Loucy (cell line): Measurements from ENCODE around the gene RORC.

Experiments used
- H2AFZ ChIP-seq: fragments of 200-600 bp; sonication (generic); 2 replicates; pipeline ENCODE4 v1.6.0; 2016; ENCODE audit warnings: antibody characterized with exemption, mild to moderate bottlenecking, low read length, moderate library complexity
- H3F3A ChIP-seq: fragments of 200-600 bp; 2 replicates; pipeline ENCODE4 v1.6.0; 2016; ENCODE audit warnings: antibody characterized with exemption, low read depth, mild to moderate bottlenecking
- H3K27me3 ChIP-seq: fragments of 200-600 bp; sonication (generic); 2 replicates; pipeline ENCODE4 v1.6.1; 2014; ENCODE audit warnings: low read length, mild to moderate bottlenecking; ENCODE audit not compliant: insufficient read depth, poor library complexity, severe bottlenecking
- H3K36me3 ChIP-seq: fragments of 200-600 bp; sonication (generic); 2 replicates; pipeline ENCODE4 v1.6.1; 2016; ENCODE audit warnings: low read length; ENCODE audit not compliant: insufficient read depth
- H3K4me1 ChIP-seq: fragments of 200-600 bp; sonication (generic); 2 replicates; pipeline ENCODE4 v1.5.1; 2014; ENCODE audit warnings: low read length, mild to moderate bottlenecking; ENCODE audit not compliant: insufficient read depth, poor library complexity, severe bottlenecking
- H3K4me2 ChIP-seq: fragments of 200-600 bp; sonication (generic); 2 replicates; pipeline ENCODE4 v1.6.0; 2014; ENCODE audit warnings: antibody characterized with exemption, low read length, low read depth, mild to moderate bottlenecking; ENCODE audit not compliant: poor library complexity, severe bottlenecking
- H3K4me3 ChIP-seq: fragments of 200-600 bp; sonication (generic); 2 replicates; pipeline ENCODE4 v1.5.1; 2014; ENCODE audit warnings: low read length, mild to moderate bottlenecking, mixed read lengths; ENCODE audit not compliant: poor library complexity, severe bottlenecking
- H3K79me2 ChIP-seq: fragments of 200-600 bp; sonication (generic); 2 replicates; pipeline ENCODE4 v1.6.1; 2014; ENCODE audit warnings: low read length; ENCODE audit not compliant: insufficient read depth
- H3K9ac ChIP-seq: fragments of 200-600 bp; sonication (generic); 2 replicates; pipeline ENCODE4 v1.6.0; 2014; ENCODE audit warnings: mild to moderate bottlenecking, low read depth, low read length, moderate library complexity; ENCODE audit not compliant: poor library complexity, severe bottlenecking
- H3K9me2 ChIP-seq: fragments of 200-600 bp; sonication (generic); replicated peaks from 2 replicates; pipeline ENCODE4 v1.6.1; 2016; ENCODE audit warnings: low read depth, low read length, mixed read lengths
- H3K9me3 ChIP-seq: fragments of 200-600 bp; sonication (generic); 2 replicates; pipeline ENCODE4 v1.6.1; 2014; ENCODE audit warnings: mild to moderate bottlenecking, antibody characterized with exemption, low read length, low read depth; ENCODE audit not compliant: insufficient read depth
- H4K20me1 ChIP-seq: fragments of 200-600 bp; sonication (generic); 2 replicates; pipeline ENCODE4 v1.6.0; 2014; ENCODE audit warnings: antibody characterized with exemption, low read length, mild to moderate bottlenecking; ENCODE audit not compliant: insufficient read depth, poor library complexity, severe bottlenecking
- EZH2phosphoT487 ChIP-seq: fragments of 200-600 bp; IDR thresholded peaks from 2 replicates; pipeline ENCODE4 v1.6.1; 2018; ENCODE audit warnings: antibody characterized with exemption, mild to moderate bottlenecking, moderate library complexity, borderline replicate concordance
- TF ChIP-seq, protein P1 (sequence below): fragments of 200-600 bp; sonication (generic); conservative IDR thresholded peaks from 2 replicates; pipeline ENCODE4 v1.5.1; 2014; ENCODE audit warnings: mild to moderate bottlenecking, antibody characterized with exemption, low read length

The RORC gene

DNA sequence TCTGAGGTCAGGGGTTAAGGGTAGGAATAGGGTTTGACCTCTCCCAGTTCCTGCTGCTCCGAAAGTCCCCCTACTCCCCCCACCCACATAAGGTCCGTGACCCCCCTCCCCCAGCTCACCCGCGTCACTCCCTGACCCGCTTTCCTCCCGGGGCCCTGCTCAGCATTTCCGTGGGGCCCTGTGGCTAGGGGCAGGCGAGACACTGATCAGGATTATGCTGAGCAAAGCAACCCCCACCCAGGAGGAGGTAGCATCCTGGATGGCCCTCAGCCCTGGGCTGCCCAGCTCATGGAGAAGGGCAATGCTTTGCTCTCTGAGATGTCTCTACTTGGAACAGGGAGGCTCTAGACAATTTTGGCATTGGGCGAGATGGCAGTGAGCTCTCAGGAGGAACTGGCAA is 3.7 kb downstream of the RORC start:
- H3K9ac ChIP-seq = peak overlapping the region; percentile 70
- H3K4me2 ChIP-seq = peak overlapping the region; percentile 77

DNA sequence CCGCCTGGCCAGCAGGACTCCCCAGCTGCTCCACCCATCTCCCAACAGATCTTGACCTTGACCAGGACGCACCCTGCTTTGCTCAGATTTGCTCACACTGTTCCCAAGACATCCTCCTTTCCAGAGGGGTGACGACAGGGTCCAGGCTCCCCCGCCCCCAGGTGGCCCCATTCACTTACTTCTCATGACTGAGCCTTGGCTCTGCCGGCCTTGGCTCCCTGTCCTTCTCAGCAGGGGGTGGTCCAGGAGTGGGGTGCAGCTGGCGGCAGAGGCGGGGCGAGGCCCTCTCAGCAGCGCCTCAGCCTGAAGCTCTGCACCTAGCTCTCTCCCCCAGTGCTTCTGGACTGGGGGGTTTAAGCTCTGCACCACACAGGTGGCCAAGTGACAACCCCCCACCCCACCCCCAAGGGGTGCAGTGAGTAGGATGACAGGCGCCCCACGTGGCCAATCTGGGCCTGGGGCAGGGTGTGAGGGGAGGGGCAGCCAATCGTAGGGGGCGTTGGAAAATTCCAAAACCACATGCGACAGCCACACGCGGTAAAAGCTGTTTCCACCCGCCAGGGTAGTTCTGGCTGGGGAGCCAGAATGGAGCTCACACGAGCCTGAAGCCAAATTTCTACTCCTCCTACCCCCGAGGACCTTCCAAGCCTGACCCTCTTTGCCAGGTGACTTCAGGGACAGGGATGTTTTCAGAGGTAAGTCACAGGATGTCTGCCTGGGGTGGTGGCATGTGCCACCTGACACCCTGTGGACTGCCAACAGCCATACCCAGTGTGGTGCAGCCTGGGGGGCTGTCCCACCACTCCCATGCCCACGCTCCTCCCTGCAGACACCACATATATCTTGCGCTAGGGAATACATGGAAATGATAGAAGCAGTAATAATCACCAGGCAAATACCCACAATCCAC is 5.6 kb downstream of the RORC start:
- H3K4me1 ChIP-seq = peaks cover 71% of the 10 kb centered on the region

More for the DNA sequence above, 3.7 kb downstream of the RORC start:
- Histone ChIP-seq H3K9me2 (no peaks in the 10 kb centered on the region), H3K27me3 (no peaks in the 10 kb centered on the region), H4K20me1 (no peaks in the 10 kb centered on the region), H2AFZ (no peak overlapping the region), H3K79me2 (no peaks in the 10 kb centered on the region), H3K4me1 (peaks cover 70% of the 10 kb centered on the region), H3F3A (peaks cover 9% of the 10 kb centered on the region; the same call in 1 of the 2 replicates), H3K9me3 (no peaks in the 10 kb centered on the region), H3K36me3 (no peaks in the 10 kb centered on the region), H3K4me3 (peak overlapping the region; percentile 63)
- TF ChIP-seq, protein P1, sequence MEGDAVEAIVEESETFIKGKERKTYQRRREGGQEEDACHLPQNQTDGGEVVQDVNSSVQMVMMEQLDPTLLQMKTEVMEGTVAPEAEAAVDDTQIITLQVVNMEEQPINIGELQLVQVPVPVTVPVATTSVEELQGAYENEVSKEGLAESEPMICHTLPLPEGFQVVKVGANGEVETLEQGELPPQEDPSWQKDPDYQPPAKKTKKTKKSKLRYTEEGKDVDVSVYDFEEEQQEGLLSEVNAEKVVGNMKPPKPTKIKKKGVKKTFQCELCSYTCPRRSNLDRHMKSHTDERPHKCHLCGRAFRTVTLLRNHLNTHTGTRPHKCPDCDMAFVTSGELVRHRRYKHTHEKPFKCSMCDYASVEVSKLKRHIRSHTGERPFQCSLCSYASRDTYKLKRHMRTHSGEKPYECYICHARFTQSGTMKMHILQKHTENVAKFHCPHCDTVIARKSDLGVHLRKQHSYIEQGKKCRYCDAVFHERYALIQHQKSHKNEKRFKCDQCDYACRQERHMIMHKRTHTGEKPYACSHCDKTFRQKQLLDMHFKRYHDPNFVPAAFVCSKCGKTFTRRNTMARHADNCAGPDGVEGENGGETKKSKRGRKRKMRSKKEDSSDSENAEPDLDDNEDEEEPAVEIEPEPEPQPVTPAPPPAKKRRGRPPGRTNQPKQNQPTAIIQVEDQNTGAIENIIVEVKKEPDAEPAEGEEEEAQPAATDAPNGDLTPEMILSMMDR = no peak
- TF ChIP-seq EZH2phosphoT487 = no peak

DNA sequence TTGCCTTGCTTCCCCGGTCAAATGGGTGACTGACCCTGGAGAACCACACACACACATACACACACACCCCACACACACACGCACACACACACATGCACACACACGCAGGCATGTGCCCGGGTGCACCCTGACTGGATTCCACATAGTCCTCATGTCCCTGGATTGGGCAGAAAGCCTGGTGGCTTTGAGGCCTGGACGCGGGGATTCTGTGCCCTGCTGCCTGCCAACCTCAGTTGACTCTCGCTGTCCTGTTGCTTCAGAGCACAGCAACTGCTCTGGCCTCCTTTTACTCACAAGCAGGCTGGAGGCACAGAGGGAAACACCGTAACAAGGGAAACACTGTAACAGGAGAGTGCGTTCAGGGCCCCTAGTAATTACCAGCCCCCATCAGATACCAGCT is 6.4 kb downstream of the RORC start:
- no peaks in the 10 kb centered on the region for H3K9me2 ChIP-seq
- H3F3A ChIP-seq = peaks cover 8% of the 10 kb centered on the region; the same call in 1 of the 2 replicates
- H3K4me2 ChIP-seq = no peak overlapping the region
- no peaks in the 10 kb centered on the region for H3K27me3 ChIP-seq
- H3K79me2 ChIP-seq = no peaks in the 10 kb centered on the region
- no peaks in the 10 kb centered on the region for H3K9me3 ChIP-seq
- no peak overlapping the region for H3K4me3 ChIP-seq
- no peak overlapping the region for H2AFZ ChIP-seq
- H3K36me3 ChIP-seq = no peaks in the 10 kb centered on the region
- no peak for TF ChIP-seq EZH2phosphoT487
- TF ChIP-seq, protein P1 = no peak
- no peak overlapping the region for H3K9ac ChIP-seq
- no peaks in the 10 kb centered on the region for H4K20me1 ChIP-seq
- H3K4me1 ChIP-seq = peaks cover 74% of the 10 kb centered on the region

More for the DNA sequence above, 5.6 kb downstream of the RORC start:
- no peaks in the 10 kb centered on the region for H3K27me3 ChIP-seq
- no peaks in the 10 kb centered on the region for H3K79me2 ChIP-seq
- no peaks in the 10 kb centered on the region for H3K9me3 ChIP-seq
- H4K20me1 ChIP-seq = no peaks in the 10 kb centered on the region
- H2AFZ ChIP-seq = no peak overlapping the region
- no peaks in the 10 kb centered on the region for H3K9me2 ChIP-seq
- H3K9ac ChIP-seq = no peak overlapping the region
- H3F3A ChIP-seq = peaks cover 9% of the 10 kb centered on the region; the same call in 1 of the 2 replicates
- H3K4me3 ChIP-seq = no peak overlapping the region
- TF ChIP-seq, protein P1 = no peak
- no peak for TF ChIP-seq EZH2phosphoT487
- no peak overlapping the region for H3K4me2 ChIP-seq
- no peaks in the 10 kb centered on the region for H3K36me3 ChIP-seq
